Measurements from ENCODE around the gene TIAM2. TPM values are rescaled to one million over a fixed set of nuclear protein-coding genes. Genes with fewer than 3 reads are reported as not detected.
"Not testable (repeated sequence)": the region's sequence is repeated elsewhere in the genome, so short reads cannot be mapped to it uniquely, and the experiment has no call there.

Gene TIAM2
- polyA plus RNA-seq, 3 donors from 2014 or later, result 0.28 to 2.3 TPM; not detected in 1

DNA sequence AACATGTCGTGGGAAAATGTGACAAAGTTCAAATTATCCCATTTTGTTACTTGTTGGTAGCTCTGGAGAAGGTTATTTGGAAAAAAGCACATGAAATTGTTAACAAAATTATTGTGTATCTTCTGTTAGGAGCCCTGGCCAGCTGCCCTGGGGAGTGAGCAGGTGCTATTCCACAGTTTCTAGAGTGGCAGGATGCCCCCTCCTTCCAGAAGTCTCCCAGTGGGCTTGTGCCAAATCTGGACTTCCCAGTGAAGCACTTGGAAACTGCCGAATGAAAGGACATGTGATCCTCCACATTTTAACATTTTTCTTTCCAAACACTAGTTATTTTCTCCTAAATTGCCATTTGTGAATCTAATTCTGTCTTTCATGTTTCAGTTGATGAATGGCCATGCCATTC is 201.8 kb downstream of the TIAM2 start:
- no peaks in the 10 kb centered on the region for H3K4me1 Mint-ChIP-seq
- H3K4me3 Mint-ChIP-seq, result no peak overlapping the region
- H3K27me3 Mint-ChIP-seq (ENCODE audit: low read depth in 3 of 3), result peaks cover under 1 to 7% (median 5%) of the 10 kb centered on the region in 3 donors
- H3K36me3 Mint-ChIP-seq, result no peaks in the 10 kb centered on the region
- no peaks in the 10 kb centered on the region for H3K9me3 Mint-ChIP-seq
- H3K27ac Mint-ChIP-seq, result no peak overlapping the region
- DNase-seq, result no peak

DNA sequence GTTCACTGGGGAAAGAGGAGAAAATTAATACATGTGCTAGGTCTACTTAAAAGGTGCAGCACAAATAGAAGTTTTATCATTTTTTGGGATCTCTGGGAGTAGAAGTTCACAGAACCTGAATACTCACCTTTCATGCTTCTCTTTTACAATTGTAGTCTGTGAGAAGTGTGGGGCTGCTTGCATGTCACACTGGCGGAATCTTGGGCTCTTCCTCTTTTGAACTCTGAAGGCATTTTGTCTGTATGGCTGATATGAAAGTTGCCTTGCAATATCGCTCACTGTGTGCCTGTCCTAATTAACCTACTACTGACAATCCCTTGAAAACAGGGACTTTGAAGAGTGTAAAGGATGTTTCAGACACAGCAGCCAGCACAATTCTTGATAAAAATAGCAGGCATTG is 202.8 kb downstream of the TIAM2 start:
- peaks cover 0 to 7% (median 5%) of the 10 kb centered on the region in 3 donors for H3K27me3 Mint-ChIP-seq (ENCODE audit: low read depth in 3 of 3)
- DNase-seq, result no peak
- no peak overlapping the region for H3K4me3 Mint-ChIP-seq

DNA sequence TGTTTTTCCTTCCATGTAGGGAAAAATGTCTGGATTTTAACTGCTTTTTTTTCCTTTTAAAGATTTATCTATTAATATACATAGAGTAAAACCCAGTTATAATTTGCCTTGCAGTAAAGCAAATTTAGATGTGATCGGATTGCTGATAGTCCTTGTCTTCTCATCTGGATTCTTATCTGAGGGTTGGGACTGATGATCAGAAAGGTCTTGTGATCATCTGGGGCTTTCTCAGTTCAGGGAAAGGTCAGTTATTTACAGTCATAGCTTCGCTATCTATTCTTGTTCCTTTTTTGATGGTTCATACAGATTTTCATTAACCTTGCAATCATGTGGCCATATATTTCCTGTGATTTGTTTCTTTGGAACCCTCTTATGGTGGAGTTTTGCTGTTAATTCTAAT is 204.9 kb downstream of the TIAM2 start:
- H3K27ac Mint-ChIP-seq, result no peak overlapping the region

More for the DNA sequence above, 202.8 kb downstream of the TIAM2 start:
- no peaks in the 10 kb centered on the region for H3K9me3 Mint-ChIP-seq
- no peaks in the 10 kb centered on the region for H3K36me3 Mint-ChIP-seq
- H3K27ac Mint-ChIP-seq, result no peak overlapping the region
- H3K4me1 Mint-ChIP-seq, result no peaks in the 10 kb centered on the region

DNA sequence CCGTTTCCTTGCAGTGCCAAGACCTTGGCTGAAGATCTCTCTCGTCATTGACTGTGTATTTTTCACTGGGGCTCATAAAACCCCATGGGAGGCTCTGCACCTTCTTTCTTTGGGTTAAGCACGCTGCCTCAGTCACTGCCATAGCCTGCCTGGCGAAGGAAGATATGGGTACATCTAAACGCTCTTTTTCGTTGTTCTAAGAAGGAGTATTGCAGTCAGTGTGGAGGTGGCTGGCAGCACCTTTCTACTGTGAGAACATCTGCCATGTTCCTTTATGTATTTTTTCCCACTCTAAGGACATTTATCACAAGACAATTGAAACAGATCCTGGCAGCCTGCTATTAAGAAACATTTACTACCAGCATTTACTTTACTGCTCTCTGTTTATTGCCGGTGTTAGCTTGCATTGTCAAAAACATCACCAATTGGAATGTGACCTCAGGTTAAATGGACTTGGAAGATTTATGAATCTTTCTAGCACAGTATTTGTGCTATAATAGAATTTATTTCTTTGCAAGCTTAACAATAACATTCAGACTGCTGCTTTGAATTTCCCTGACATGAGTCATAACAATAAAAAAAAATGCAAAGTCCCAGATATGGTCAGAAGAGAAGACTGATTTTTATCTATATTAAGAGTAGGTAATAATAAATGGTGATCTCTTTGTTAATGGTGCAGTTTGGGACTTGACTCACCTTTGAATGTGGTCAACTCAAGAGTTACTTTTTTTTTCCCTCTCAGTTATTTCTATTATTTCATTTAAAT is 206.5 kb downstream of the TIAM2 start:
- no peaks in the 10 kb centered on the region for H3K36me3 Mint-ChIP-seq
- H3K9me3 Mint-ChIP-seq, result no peaks in the 10 kb centered on the region
- no peak for DNase-seq
- no peak overlapping the region for H3K4me3 Mint-ChIP-seq
- no peak overlapping the region for H3K27ac Mint-ChIP-seq
- H3K4me1 Mint-ChIP-seq, result no peaks in the 10 kb centered on the region
- H3K27me3 Mint-ChIP-seq (ENCODE audit: low read depth in 3 of 3), result peaks cover 0 to 3% (median 2%) of the 10 kb centered on the region in 3 donors

More for the DNA sequence above, 204.9 kb downstream of the TIAM2 start:
- no peak for DNase-seq
- no peak overlapping the region for H3K4me3 Mint-ChIP-seq
- H3K4me1 Mint-ChIP-seq, result no peaks in the 10 kb centered on the region
- peaks cover 0 to 3% (median 2%) of the 10 kb centered on the region in 3 donors for H3K27me3 Mint-ChIP-seq (ENCODE audit: low read depth in 3 of 3)
- no peaks in the 10 kb centered on the region for H3K9me3 Mint-ChIP-seq
- no peaks in the 10 kb centered on the region for H3K36me3 Mint-ChIP-seq

DNA sequence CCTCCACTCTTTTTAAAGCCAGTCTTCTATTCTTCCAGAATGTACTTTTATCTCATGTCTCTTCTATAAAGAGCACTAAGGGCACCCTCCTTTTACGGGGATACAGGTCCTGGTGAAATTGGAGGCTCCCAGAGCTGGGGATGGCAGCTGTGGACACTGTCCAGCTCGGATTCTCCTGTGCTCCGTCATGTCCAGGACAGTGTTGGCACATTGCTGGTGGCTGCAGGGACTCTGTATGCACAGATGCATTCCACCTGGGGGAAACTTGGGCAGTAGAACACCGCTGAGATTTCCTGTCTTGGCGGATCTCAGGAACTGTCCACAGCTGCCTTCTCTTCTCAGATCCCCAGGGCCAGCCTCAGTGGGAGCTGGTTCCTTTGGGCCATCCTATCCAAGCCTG is 212.1 kb downstream of the TIAM2 start:
- Mint-ChIP-seq H3K27me3 (ENCODE audit: low read depth in 3 of 3) (peaks cover 1 to 2% (median 2%) of the 10 kb centered on the region in 3 donors), H3K36me3 (no peaks in the 10 kb centered on the region), H3K27ac (no peak overlapping the region), H3K4me1 (no peaks in the 10 kb centered on the region), H3K4me3 (no peak overlapping the region), H3K9me3 (no peaks in the 10 kb centered on the region)
- DNase-seq, result no peak

- Mint-ChIP-seq H3K9me3 (no peaks in the 10 kb centered on the region), H3K36me3 (no peaks in the 10 kb centered on the region), H3K4me3 (no peak overlapping the region), H3K27me3 (ENCODE audit: low read depth in 3 of 3) (peaks cover 1 to 5% (median 5%) of the 10 kb centered on the region in 3 donors), H3K27ac (no peak overlapping the region), H3K4me1 (no peaks in the 10 kb centered on the region)
- DNase-seq, result no peak
Measured at GRCh38 chr6:155212106-155212505, 217.0 kb downstream of the TIAM2 start.

DNA sequence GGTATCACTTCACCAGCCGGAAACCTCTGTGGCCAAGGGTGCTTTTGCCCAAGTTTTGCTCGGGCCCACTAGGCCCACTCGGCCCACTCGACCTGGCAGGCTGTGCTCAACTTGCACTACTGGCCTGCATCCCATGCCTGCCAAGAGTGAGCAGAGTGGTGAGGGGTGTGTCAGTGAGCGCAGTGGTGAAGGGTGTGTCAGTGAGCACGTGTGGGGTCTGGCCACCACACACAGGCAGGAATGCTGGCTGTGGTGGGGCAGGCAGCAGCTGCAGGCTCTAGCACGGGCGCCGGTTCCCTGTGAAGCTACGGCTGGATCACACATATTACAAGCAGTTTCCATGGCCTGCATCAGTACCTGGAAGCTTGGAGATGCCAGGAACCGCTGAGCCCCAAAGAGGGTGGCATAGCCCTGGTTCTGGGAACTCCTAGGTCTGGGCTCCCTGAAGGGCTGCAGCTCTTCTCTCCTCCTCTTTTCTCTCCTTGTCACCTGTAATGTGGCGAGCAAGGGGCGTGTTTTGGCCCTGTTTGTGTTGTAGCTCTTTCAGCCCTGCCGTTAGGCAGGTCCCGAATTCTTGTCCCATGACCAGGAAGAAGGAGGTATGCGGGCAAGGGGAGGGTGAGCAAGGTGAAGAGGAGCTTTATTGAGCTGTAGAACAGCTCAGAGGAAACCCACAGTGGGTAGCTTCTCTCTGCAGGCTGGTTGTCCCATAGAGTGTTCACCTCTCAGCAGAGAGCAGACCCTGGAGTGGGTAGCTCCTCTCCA is 217.7 kb downstream of the TIAM2 start:
- peaks cover 1 to 5% (median 4%) of the 10 kb centered on the region in 3 donors for H3K27me3 Mint-ChIP-seq (ENCODE audit: low read depth in 3 of 3)
- no peak overlapping the region for H3K4me3 Mint-ChIP-seq
- no peaks in the 10 kb centered on the region for H3K36me3 Mint-ChIP-seq

GRCh38 chr6:155213611-155214372 is 218.7 kb downstream of the TIAM2 start:
- no peaks in the 10 kb centered on the region for H3K9me3 Mint-ChIP-seq
- H3K27ac Mint-ChIP-seq, result no peak overlapping the region
- DNase-seq, result no peak
- H3K4me3 Mint-ChIP-seq, result no peak overlapping the region
- no peaks in the 10 kb centered on the region for H3K4me1 Mint-ChIP-seq
- no peaks in the 10 kb centered on the region for H3K36me3 Mint-ChIP-seq
- peaks cover 1 to 5% (median 4%) of the 10 kb centered on the region in 3 donors for H3K27me3 Mint-ChIP-seq (ENCODE audit: low read depth in 3 of 3)

More for the DNA sequence above, 217.7 kb downstream of the TIAM2 start:
- H3K4me1 Mint-ChIP-seq, result no peaks in the 10 kb centered on the region
- H3K9me3 Mint-ChIP-seq, result no peaks in the 10 kb centered on the region
- DNase-seq, result no peak
- H3K27ac Mint-ChIP-seq, result no peak overlapping the region

DNA sequence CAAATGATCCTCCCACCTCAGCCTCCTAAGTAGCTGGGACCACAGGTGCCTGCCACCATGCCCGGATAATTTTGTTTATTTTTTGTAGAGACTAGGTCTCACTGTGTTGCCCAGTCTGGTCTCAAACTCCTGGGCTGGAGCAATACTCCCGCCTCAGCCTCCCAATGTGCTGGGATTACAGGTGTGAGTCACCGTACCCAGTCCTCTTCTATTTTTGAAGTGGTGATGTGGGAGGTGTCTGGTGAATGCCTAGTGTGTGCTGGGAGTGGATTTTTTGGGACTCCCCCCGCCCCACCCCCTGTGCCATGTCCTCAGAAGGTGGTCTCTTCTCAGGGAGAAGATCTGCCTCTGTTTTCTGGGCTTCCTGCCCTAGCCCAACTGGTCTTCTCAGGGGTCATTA is 220.8 kb downstream of the TIAM2 start:
- H3K9me3 Mint-ChIP-seq, result no peaks in the 10 kb centered on the region
- H3K4me1 Mint-ChIP-seq, result no peaks in the 10 kb centered on the region
- peaks cover 1 to 5% (median 4%) of the 10 kb centered on the region in 3 donors for H3K27me3 Mint-ChIP-seq (ENCODE audit: low read depth in 3 of 3)
- no peak overlapping the region for H3K27ac Mint-ChIP-seq
- H3K4me3 Mint-ChIP-seq, result no peak overlapping the region
- H3K36me3 Mint-ChIP-seq, result no peaks in the 10 kb centered on the region
- no peak for DNase-seq

- Mint-ChIP-seq H3K9me3 (no peaks in the 10 kb centered on the region), H3K4me1 (no peaks in the 10 kb centered on the region), H3K4me3 (no peak overlapping the region), H3K27me3 (ENCODE audit: low read depth in 3 of 3) (peaks cover 1 to 5% (median 4%) of the 10 kb centered on the region in 3 donors), H3K27ac (no peak overlapping the region), H3K36me3 (no peaks in the 10 kb centered on the region)
- DNase-seq, result no peak
Measured at GRCh38 chr6:155216312-155217046, 221.4 kb downstream of the TIAM2 start.

GRCh38 chr6:155218711-155219110 is 223.6 kb downstream of the TIAM2 start:
- H3K36me3 Mint-ChIP-seq; H3K9me3 Mint-ChIP-seq; H3K27ac Mint-ChIP-seq; DNase-seq; H3K27me3 Mint-ChIP-seq (ENCODE audit: low read depth in 3 of 3); H3K4me3 Mint-ChIP-seq; H3K4me1 Mint-ChIP-seq: not testable (repeated sequence)

DNA sequence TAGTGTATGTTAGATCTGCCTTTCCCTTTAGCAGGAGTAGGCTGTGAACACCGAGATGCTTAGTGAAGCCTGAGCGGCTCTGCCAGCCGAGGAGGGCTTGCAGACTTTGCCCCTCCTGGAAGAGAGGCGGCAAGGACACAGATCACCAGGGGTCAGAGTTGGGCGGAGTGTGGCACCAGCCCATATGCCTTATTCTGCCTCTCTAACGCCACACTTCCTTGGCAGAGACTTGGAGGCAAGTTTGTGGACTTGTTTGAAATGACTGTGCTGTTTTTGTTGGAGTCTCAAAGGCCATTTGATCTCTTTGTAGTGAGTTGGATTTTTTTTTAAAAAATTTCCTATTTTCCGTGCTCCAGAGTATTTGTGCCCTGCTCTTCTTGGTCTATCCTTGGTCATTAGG is 224.2 kb downstream of the TIAM2 start:
- H3K27ac Mint-ChIP-seq, result no peak overlapping the region
- H3K9me3 Mint-ChIP-seq, result no peaks in the 10 kb centered on the region
- H3K4me1 Mint-ChIP-seq, result peaks cover 6 to 7% of the 10 kb centered on the region in 2 donors
- H3K36me3 Mint-ChIP-seq, result no peaks in the 10 kb centered on the region
- H3K27me3 Mint-ChIP-seq (ENCODE audit: low read depth in 3 of 3), result peaks cover 0 to 5% (median 4%) of the 10 kb centered on the region in 3 donors
- DNase-seq, result no peak
- H3K4me3 Mint-ChIP-seq, result no peak overlapping the region

DNA sequence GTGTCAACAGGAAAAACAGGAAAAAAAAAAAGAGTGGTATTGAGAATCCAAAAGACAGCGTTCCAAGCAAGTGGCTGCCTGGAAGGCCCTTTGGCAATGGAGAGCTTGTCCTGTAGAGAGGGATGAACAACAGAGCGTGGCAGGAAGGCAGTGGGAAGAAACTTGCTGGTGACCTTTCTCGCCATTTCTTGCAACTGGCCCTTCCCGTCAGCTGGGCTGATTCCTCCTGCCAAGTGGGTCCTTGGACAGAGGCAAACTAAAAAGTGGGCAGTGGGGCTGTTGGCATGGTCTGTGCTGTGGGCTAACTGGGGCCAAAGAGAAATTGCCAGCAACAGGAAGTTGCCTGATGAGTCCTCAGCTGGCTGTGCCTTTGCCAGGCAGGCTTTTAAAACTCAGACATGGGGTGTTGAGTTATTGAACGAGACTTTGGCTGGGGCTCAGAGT is 224.8 kb downstream of the TIAM2 start:
- Mint-ChIP-seq H3K27me3 (ENCODE audit: low read depth in 3 of 3) (peaks cover 0 to 5% (median 2%) of the 10 kb centered on the region in 3 donors), H3K9me3 (no peaks in the 10 kb centered on the region), H3K4me1 (peaks cover 9 to 11% of the 10 kb centered on the region in 2 donors), H3K4me3 (no peak overlapping the region), H3K36me3 (no peaks in the 10 kb centered on the region), H3K27ac (peak overlapping the region in 1 of 6 donors; percentile 35)
- DNase-seq, result no peak

Data from immature natural killer cell (primary cell).